C4-2B (cell line): Measurements from ENCODE around the gene SYTL5.

Experiments used
- CTCF ChIP-seq: fragments of 450-650 bp; conservative IDR thresholded peaks from 2 replicates; pipeline ENCODE4 v1.5.1; 2017; ENCODE audit warnings: mild to moderate bottlenecking
- ZFX ChIP-seq: fragments of 450-650 bp; IDR thresholded peaks from 2 replicates; pipeline ENCODE4 v1.6.1; 2017

GRCh38 chrX:37997096-37997495, 9.3 kb upstream of the SYTL5 start:
- TF ChIP-seq CTCF (no peak), ZFX (no peak)
